ENCODE measurements around the gene NANOS3. TPM values are rescaled to one million over a fixed set of nuclear protein-coding genes. Genes with fewer than 3 reads are reported as not detected.
A peak's percentile ranks its signal among the peaks of the same experiment; 100 is the strongest.

NANOS3 gene
- total RNA-seq, 1 donor from 2014 or later = 3.5 TPM

DNA sequence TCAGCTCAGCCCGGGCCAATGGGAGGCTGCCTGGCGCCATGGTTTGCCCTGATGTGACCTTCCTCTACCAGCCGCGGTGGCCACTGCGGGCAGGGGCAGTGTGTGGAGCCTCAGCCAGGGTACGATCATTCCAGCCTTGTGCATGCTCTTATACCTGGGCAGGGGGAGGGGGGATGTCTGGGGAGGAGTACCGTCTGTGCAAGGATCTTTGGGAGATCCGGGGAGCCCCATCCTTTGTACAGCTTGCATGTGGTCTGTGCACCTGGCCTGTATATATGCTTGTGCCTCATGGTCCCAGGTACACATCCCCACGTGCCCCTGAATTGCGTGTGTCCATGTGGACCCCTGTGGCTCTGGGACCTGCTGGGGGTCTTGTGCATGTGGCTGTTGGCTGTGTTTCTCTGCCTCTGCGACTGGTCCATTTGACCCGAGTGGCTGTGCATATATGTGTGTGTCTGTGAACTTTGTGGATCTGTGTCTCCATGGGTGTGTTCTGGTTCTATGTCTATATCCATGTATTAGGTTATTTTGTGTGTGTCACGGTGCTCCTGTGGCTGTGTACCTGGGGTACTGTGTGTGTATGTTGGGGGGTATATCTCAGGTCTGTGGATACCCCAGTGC lies 12.8 kb upstream of the NANOS3 start:
- Mint-ChIP-seq H3K27ac (ENCODE audit: unreplicated experiment) (peak overlapping the region; percentile 50), H3K9me3 (ENCODE audit: unreplicated experiment) (no peaks in the 10 kb centered on the region), H3K4me1 (ENCODE audit: unreplicated experiment) (peaks cover 56% of the 10 kb centered on the region), H3K36me3 (ENCODE audit: unreplicated experiment) (no peaks in the 10 kb centered on the region), H3K27me3 (ENCODE audit: unreplicated experiment) (no peaks in the 10 kb centered on the region), H3K4me3 (ENCODE audit: unreplicated experiment) (peak overlapping the region; percentile 72)
- TF ChIP-seq, protein P1, sequence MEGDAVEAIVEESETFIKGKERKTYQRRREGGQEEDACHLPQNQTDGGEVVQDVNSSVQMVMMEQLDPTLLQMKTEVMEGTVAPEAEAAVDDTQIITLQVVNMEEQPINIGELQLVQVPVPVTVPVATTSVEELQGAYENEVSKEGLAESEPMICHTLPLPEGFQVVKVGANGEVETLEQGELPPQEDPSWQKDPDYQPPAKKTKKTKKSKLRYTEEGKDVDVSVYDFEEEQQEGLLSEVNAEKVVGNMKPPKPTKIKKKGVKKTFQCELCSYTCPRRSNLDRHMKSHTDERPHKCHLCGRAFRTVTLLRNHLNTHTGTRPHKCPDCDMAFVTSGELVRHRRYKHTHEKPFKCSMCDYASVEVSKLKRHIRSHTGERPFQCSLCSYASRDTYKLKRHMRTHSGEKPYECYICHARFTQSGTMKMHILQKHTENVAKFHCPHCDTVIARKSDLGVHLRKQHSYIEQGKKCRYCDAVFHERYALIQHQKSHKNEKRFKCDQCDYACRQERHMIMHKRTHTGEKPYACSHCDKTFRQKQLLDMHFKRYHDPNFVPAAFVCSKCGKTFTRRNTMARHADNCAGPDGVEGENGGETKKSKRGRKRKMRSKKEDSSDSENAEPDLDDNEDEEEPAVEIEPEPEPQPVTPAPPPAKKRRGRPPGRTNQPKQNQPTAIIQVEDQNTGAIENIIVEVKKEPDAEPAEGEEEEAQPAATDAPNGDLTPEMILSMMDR (IDR thresholded peaks at IDR 0.05) = no peak
- DNase-seq (ENCODE audit: extremely low spot score, unreplicated experiment) = no peak

DNA sequence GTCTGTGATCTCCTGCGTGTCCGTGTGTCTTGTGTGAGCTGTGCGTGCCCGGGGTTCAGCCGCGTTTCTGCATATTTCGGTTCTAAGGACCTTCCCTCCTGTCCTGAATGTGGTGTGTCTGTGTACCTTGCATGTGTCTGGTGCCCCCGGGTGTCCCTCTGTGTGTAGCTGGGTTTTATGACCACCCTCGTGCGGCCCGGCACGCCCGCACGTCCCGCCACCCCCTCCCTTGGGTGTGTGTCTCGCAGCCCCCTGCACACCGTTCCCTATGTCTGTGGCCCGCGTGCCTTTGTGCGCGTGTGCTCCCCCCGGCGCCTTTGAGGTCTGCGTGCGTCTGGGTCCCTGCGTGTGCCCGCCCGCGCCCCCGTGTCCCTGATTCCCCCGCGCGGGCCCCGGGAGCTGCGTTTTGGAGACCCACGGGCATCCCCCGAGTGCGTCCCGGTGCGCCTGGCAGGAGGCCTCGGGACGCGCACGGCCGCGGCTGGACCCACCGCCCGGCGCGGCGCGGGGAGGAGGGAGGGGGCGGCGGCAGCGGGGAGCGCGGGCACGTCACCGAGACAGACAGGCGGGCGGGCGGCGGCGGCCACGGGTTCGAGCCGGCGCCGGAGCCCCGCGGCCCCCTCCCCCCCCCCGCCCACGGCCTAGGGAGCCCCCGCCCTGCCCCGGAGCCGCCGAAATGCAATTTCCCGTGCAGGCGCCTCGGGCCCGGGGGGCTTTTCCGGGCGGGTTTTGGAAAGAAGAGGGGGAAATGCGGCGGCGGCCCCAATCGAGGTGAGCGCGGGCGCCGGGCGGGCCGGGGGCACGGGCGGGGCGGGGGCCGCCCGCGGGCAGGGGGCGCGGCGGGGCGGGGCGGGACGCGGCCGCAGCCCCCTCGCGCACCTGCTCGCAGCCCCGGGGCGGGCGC lies 12.0 kb upstream of the NANOS3 start:
- H3K4me3 Mint-ChIP-seq (ENCODE audit: unreplicated experiment) = peak overlapping the region; percentile 72
- no peaks in the 10 kb centered on the region for H3K9me3 Mint-ChIP-seq (ENCODE audit: unreplicated experiment)
- peak overlapping the region; percentile 50 for H3K27ac Mint-ChIP-seq (ENCODE audit: unreplicated experiment)
- peaks cover 49% of the 10 kb centered on the region for H3K4me1 Mint-ChIP-seq (ENCODE audit: unreplicated experiment)
- no peak for DNase-seq (ENCODE audit: extremely low spot score, unreplicated experiment)
- no peaks in the 10 kb centered on the region for H3K36me3 Mint-ChIP-seq (ENCODE audit: unreplicated experiment)
- no peaks in the 10 kb centered on the region for H3K27me3 Mint-ChIP-seq (ENCODE audit: unreplicated experiment)
- TF ChIP-seq, protein P1 (IDR thresholded peaks at IDR 0.05) = no peak

DNA sequence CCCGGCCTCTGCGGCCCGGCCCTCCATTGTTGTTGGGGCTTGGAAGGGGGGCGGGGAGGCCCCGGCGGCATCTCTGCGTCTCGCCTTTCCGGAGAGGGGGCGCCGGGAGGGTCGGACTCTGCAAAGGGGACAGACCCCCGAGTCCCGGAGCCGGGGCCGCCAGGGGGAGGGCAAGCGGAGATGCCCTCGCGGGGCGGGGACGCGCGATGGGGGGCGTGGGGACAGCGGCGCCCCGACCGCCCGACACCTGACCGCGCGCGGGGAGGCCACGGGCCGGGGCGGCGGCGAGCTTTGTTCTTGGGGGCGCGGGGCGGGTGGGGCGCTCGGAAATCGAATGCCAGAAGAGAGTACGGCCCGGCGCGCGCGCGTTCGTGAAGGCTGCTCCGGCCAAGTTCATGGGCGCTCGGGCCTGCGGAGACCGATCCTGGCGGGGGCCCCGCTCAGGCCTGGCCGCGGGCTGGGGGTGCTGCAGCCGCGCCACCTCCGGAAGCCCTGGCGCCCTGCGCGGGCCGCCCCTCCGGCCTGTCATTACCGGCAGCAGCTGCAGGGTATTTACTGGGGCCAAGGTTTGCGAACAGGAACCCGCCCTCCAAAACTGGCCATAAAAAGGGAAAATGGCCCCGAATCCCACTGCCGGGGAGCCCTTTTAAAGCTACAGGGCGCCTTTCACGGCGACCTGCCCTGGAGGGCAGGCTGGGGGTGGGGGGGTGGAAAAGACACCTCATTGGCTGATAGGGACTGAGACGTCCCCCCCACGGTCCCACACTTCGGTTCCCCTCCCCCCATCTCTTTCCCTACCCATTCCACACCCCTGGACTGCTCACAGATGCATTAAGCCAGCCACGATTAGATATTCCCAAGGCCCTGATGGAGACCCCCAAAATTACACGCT lies 11.1 kb upstream of the NANOS3 start:
- H3K36me3 Mint-ChIP-seq (ENCODE audit: unreplicated experiment) = no peaks in the 10 kb centered on the region
- DNase-seq (ENCODE audit: extremely low spot score, unreplicated experiment) = no peak
- H3K4me3 Mint-ChIP-seq (ENCODE audit: unreplicated experiment) = peak overlapping the region; percentile 72
- H3K27me3 Mint-ChIP-seq (ENCODE audit: unreplicated experiment) = no peaks in the 10 kb centered on the region
- peak overlapping the region; percentile 60 for H3K27ac Mint-ChIP-seq (ENCODE audit: unreplicated experiment)
- no peaks in the 10 kb centered on the region for H3K9me3 Mint-ChIP-seq (ENCODE audit: unreplicated experiment)
- H3K4me1 Mint-ChIP-seq (ENCODE audit: unreplicated experiment) = peaks cover 44% of the 10 kb centered on the region
- TF ChIP-seq, protein P1 (IDR thresholded peaks at IDR 0.05) = peak; percentile 6

DNA sequence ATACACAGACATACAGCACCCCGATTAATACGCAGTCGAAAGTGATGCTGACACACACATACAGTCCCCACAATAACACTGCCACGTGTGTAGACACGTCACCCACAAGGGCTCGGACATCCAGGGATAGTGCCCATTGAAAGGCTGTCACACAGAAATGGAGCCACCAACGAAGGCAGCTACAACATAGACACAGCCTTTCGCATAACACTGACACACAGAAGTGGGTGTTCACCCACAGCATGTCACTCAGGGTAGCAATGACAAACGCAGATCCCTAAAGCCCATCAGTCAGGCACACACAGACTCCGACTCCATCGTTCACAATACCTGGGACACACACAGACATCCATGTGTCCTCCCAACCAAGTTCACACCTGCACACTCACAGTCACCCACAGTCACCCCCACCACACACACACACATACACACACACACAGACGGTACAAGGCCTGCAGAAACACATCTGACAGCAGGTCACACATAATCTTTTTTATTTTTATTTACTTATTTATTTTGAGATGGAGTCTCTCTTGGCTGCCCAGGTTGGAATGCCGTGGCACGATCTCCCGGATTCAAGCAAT lies 10.4 kb upstream of the NANOS3 start:
- no peak for DNase-seq (ENCODE audit: extremely low spot score, unreplicated experiment)
- H3K9me3 Mint-ChIP-seq (ENCODE audit: unreplicated experiment) = no peaks in the 10 kb centered on the region
- peaks cover 36% of the 10 kb centered on the region for H3K4me1 Mint-ChIP-seq (ENCODE audit: unreplicated experiment)
- TF ChIP-seq, protein P1 (IDR thresholded peaks at IDR 0.05) = no peak
- no peaks in the 10 kb centered on the region for H3K27me3 Mint-ChIP-seq (ENCODE audit: unreplicated experiment)
- peak overlapping the region; percentile 72 for H3K4me3 Mint-ChIP-seq (ENCODE audit: unreplicated experiment)
- peak overlapping the region; percentile 60 for H3K27ac Mint-ChIP-seq (ENCODE audit: unreplicated experiment)
- no peaks in the 10 kb centered on the region for H3K36me3 Mint-ChIP-seq (ENCODE audit: unreplicated experiment)
